Glutamatergic neuron (in vitro differentiated cells): Measurements from ENCODE around the gene PABPC1L. TPM values are rescaled to one million over a fixed set of nuclear protein-coding genes. Genes with fewer than 3 reads are reported as not detected.

Experiments used
- DNase-seq: peaks from one replicate; pipeline ENCODE4 v3.0.0; 2022
- H3K27ac Mint-ChIP-seq: one replicate; pipeline ENCODE4 v1.8.0; 2020; ENCODE audit warnings: mild to moderate bottlenecking, mixed read lengths, inconsistent platforms; ENCODE audit not compliant: unreplicated experiment
- H3K27me3 Mint-ChIP-seq: one replicate; pipeline ENCODE4 v1.8.0; 2020; ENCODE audit warnings: mild to moderate bottlenecking, moderate library complexity, mixed read lengths, inconsistent platforms; ENCODE audit not compliant: unreplicated experiment
- H3K36me3 Mint-ChIP-seq: one replicate; pipeline ENCODE4 v1.8.0; 2020; ENCODE audit warnings: mild to moderate bottlenecking, mixed read lengths, inconsistent platforms; ENCODE audit not compliant: unreplicated experiment
- H3K4me1 Mint-ChIP-seq: one replicate; pipeline ENCODE4 v1.8.0; 2020; ENCODE audit warnings: mild to moderate bottlenecking, low read depth, mixed read lengths, inconsistent platforms; ENCODE audit not compliant: unreplicated experiment
- H3K4me3 Mint-ChIP-seq: one replicate; pipeline ENCODE4 v1.8.0; 2020; ENCODE audit warnings: mild to moderate bottlenecking, mixed read lengths, inconsistent platforms; ENCODE audit not compliant: unreplicated experiment
- H3K9me3 Mint-ChIP-seq: one replicate; pipeline ENCODE4 v1.8.0; 2020; ENCODE audit warnings: mild to moderate bottlenecking, moderate library complexity, mixed read lengths, inconsistent platforms; ENCODE audit not compliant: unreplicated experiment
- CTCF ChIP-seq: fragments of 200-600 bp; sonication (generic); IDR thresholded peaks from one replicate; pipeline ENCODE4 v1.5.0; 2021; ENCODE audit not compliant: partially characterized antibody, unreplicated experiment
- total RNA-seq: library from RNA; stranded (reverse); fragmentation: NEBNext Ultra II Directional; extraction: Animal tissue kit (Norgen Biotek cat#: 25700); gene quantifications from one replicate; pipeline ENCODE4 v1.2.1, GENCODE V29; 2021; ENCODE audit not compliant: unreplicated experiment

Gene PABPC1L
- total RNA-seq, 1 donor from 2014 or later: 27.7 TPM

DNA sequence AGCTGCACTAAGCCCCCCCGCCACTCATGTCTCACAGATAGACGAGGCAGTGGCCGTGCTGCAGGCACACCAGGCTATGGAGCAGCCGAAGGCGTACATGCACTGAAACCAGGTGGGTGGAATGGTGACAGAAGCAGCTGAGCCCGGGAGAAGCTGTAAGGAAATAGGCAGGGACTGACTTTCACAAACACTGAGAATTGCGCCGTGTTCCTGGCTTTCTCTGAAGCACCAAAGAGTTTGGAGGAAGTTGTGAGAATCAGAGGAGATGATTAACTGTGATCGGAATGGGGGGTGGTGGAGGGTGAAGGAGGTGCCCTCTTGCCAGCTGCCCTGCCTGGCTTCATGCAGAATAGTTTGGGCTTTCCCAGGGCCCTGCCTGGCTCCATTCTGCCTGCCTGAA, 28.8 kb downstream of the PABPC1L start:
- Mint-ChIP-seq H3K4me3 (no peak overlapping the region), H3K27ac (no peak overlapping the region), H3K4me1 (no peaks in the 10 kb centered on the region), H3K9me3 (no peaks in the 10 kb centered on the region), H3K36me3 (peaks cover 4% of the 10 kb centered on the region), H3K27me3 (peaks cover 2% of the 10 kb centered on the region)
- no peak for DNase-seq
- no peak for TF ChIP-seq CTCF

DNA sequence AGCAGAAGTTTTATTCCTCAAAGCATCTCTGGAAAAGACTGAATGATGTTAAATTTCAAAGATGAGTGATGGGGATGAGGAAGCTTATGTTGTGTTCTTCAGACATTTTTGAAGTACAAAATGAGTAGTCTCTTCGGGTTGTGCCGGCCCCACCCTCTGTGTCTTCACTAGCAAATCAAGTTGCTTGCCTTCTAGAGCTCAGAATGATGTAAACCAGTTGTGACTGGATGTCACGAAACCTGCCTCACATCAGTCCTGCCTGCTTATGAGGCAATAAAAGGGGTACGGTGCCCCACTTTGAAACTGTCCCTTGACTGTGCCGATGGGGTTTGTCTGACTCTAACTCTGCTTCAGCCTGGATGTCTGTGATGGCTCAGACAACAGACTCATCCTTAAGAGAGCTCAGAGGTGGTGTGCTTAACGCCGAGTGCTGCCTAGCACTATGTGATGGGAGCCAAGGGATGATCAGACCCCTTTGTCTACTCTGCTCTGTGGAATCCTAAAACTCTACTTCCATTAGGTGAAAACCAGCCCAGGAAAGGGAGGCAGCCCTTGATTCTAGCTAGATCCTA, 31.3 kb downstream of the PABPC1L start:
- DNase-seq: no peak
- Mint-ChIP-seq H3K9me3 (no peaks in the 10 kb centered on the region), H3K36me3 (peaks cover 4% of the 10 kb centered on the region), H3K4me1 (no peaks in the 10 kb centered on the region), H3K27me3 (peaks cover 2% of the 10 kb centered on the region), H3K27ac (no peak overlapping the region), H3K4me3 (no peak overlapping the region)
- TF ChIP-seq CTCF: no peak

GRCh38 chr20:44942264-44942973, 32.6 kb downstream of the PABPC1L start:
- Mint-ChIP-seq H3K4me1 (no peaks in the 10 kb centered on the region), H3K27ac (no peak overlapping the region), H3K9me3 (no peaks in the 10 kb centered on the region), H3K36me3 (peaks cover 4% of the 10 kb centered on the region), H3K27me3 (peaks cover 2% of the 10 kb centered on the region), H3K4me3 (no peak overlapping the region)
- TF ChIP-seq CTCF: no peak
- no peak for DNase-seq

DNA sequence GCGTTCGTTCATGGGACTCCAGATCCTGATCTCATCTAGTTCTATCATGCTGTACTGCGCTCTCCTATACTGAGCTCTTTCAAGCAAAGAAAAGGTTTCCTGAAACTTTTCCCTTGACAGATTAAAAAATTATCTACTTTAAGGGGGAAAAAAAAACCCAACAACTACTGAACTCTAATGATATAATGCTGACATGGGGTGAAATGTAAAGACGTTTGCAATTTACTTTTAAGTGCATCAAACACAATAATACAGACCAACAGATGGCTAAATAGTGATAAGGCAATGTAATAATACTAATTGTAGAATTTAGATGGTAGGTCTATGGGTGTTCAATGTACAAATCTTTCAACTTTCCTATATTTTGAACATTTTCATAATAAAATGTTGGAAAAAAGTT, 34.0 kb downstream of the PABPC1L start:
- Mint-ChIP-seq H3K4me1 (no peaks in the 10 kb centered on the region), H3K4me3 (no peak overlapping the region), H3K27ac (no peak overlapping the region), H3K9me3 (no peaks in the 10 kb centered on the region), H3K36me3 (peaks cover 4% of the 10 kb centered on the region), H3K27me3 (no peaks in the 10 kb centered on the region)
- DNase-seq: no peak
- no peak for TF ChIP-seq CTCF

DNA sequence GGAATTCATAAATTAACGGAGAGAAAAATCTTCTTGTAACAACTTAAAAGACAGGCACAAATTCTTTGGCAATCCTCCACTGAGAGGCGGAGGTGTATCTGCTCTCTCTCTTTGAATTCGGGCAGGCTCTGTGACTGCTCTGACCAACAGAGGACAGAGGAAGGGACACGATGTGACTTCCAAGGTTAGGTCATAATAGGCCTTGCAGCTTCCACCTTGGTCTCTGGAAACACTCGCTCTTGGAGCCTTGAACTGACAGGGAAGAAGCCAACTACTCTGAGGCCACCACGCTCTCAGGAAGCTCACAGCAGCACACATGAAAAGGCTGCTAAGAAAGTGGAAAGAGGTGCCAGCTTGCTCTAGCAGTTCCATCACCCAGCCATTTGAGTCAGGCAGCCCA, 35.4 kb downstream of the PABPC1L start:
- Mint-ChIP-seq H3K27ac (no peak overlapping the region), H3K4me1 (no peaks in the 10 kb centered on the region), H3K27me3 (no peaks in the 10 kb centered on the region), H3K9me3 (no peaks in the 10 kb centered on the region), H3K4me3 (no peak overlapping the region), H3K36me3 (no peaks in the 10 kb centered on the region)
- no peak for TF ChIP-seq CTCF
- DNase-seq: no peak
